A673 (cell line): ENCODE data around the gene NECAB2.

Experiments used
- CTCF ChIP-seq: fragments of 300-800, 200-600 bp; sonication (generic); conservative IDR thresholded peaks from 2 replicates; pipeline ENCODE4 v1.5.1; 2017; ENCODE audit warnings: low read depth, mild to moderate bottlenecking, antibody characterized with exemption, low read length, moderate library complexity, mixed read lengths
- EZH2 ChIP-seq: fragments of 200-600 bp; sonication (generic); IDR thresholded peaks from 2 replicates; pipeline ENCODE4 v1.6.1; 2017; ENCODE audit warnings: borderline replicate concordance, low read depth, mild to moderate bottlenecking, mixed read lengths, antibody characterized with exemption, low read length; ENCODE audit not compliant: poor library complexity, severe bottlenecking

DNA sequence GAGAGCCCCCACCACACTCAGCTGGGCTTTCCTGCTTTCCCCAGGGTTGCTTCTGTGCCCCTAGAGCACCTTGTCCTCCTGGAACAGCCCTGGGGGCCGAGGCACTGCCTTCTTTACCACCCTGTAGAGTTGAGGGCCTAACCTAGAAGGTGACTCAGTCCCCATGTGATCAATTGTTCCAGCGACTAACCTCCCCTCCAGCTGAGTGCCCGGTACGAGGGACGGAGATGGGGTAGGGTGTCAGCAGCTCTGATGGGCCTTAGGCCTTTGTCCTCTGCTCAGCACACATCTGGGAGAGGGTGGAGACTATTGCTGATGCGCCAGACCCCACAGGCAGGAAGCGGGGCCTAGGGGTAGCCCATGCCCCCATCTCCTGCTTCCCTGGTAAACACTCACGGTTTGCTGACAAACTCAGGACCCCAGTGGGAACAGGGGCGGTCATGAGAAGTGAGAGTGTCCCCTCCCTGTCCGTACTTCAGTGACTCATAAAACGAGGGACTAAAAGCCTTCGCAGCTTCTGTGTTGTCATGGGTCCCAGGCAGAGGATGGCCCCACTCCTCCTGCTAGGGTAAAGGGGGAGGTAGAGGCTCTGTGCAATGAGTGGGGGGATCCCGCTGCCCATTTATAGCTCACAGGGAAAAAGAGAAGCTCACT is 33.1 kb downstream of the NECAB2 start:
- no peak for TF ChIP-seq CTCF
- no peak for TF ChIP-seq EZH2
